K562 (cell line): ENCODE data around the gene ASPG. TPM values are rescaled to one million over a fixed set of nuclear protein-coding genes. Genes with fewer than 3 reads are reported as not detected.

Experiments
- MYC ChIP-seq, 2 experiments: fragments of 250-450 bp in 1 of 2; sonication (Bioruptor Pico) in 1 of 2; IDR thresholded peaks; 2 replicates each; pipeline versions ENCODE4 v1.5.1 to v1.6.1; 2012 to 2021; ENCODE audit warnings: low read depth in 2 of 2, borderline replicate concordance in 1 of 2, improper control_type of control experiment in 1 of 2, low read length in 1 of 2, mild to moderate bottlenecking in 1 of 2, moderate library complexity in 1 of 2
- NBN ChIP-seq: fragments of 450-650 bp; IDR thresholded peaks from 2 replicates; pipeline ENCODE4 v1.6.1; 2016; ENCODE audit warnings: low read depth, mild to moderate bottlenecking
- NR4A1 ChIP-seq, 2 experiments: fragments of 250-450 bp in 1 of 2; fragments of 450-650 bp in 1 of 2; sonication (Bioruptor Pico) in 1 of 2; IDR thresholded peaks; 2 replicates each; pipeline versions ENCODE4 v1.4.0 to v1.6.1; 2016 to 2020; ENCODE audit warnings: mild to moderate bottlenecking in 2 of 2, missing compliant biosample characterization in 1 of 2, missing genetic modification characterization in 1 of 2, moderate library complexity in 1 of 2
- RBM34 ChIP-seq: fragments of 200-400 bp; formaldehyde crosslinking; IDR thresholded peaks from 2 replicates; pipeline ENCODE4 v1.6.1; 2018; ENCODE audit warnings: low read length, borderline replicate concordance; ENCODE audit not compliant: insufficient read depth
- RNF2 ChIP-seq: sonication (generic); IDR thresholded peaks from 2 replicates; pipeline ENCODE4 v1.6.1; 2016
- RUNX1 ChIP-seq: sonication (generic); IDR thresholded peaks from 2 replicates; pipeline ENCODE4 v1.6.1; 2016; ENCODE audit warnings: antibody characterized with exemption, low read depth
- TEAD1 ChIP-seq, 2 experiments: fragments of 450-650 bp in 1 of 2; sonication (generic) in 1 of 2; formaldehyde crosslinking; IDR thresholded peaks; 2 replicates each; pipeline versions ENCODE4 v1.4.0 to v1.8.0; 2020 to 2022; ENCODE audit warnings: mild to moderate bottlenecking in 2 of 2, missing genetic modification reagents in 1 of 2
- WHSC1 ChIP-seq: IDR thresholded peaks from one replicate; pipeline ENCODE4 v1.6.1; 2012; ENCODE audit warnings: low read length, control low read depth, inconsistent platforms
- polyA plus RNA-seq, 8 experiments: library from polyadenylated mRNA; depleted of rRNA in 4 of 8; stranded (reverse) in 5 of 8; unstranded in 3 of 8; fragments of >200 nt; fragmentation: Nextera tagmentation in 2 of 8; fragmentation: Illumina TruSeq in 1 of 8; extraction: Ambion mirVana in 2 of 8; extraction: Trizol in 1 of 8; gene quantifications; 2 replicates each; pipeline versions ENCODE4 v1.2.1 to v1.2.3, GENCODE V29; 2011 to 2014; ENCODE audit warnings: inconsistent platforms in 1 of 8, missing spikeins in 1 of 8
- total RNA-seq, 7 experiments: library from RNA; depleted of rRNA in 6 of 7; stranded (reverse); fragments of >200 nt in 6 of 7; fragmentation: Illumina TruSeq in 2 of 7; extraction: Trizol in 2 of 7; gene quantifications; 2 replicates each; pipeline versions ENCODE4 v1.2.1 to v1.2.3, GENCODE V29; 2011 to 2021; ENCODE audit warnings: low replicate concordance in 1 of 7
- TF ChIP-seq, protein P1 (sequence below), 2 experiments: IDR thresholded peaks; 2 replicates each; pipeline ENCODE4 v1.6.1; 2011; ENCODE audit warnings: borderline replicate concordance in 1 of 2, control low read depth in 1 of 2, low read depth in 1 of 2, low read length in 1 of 2, mild to moderate bottlenecking in 1 of 2, mixed read lengths in 1 of 2, moderate library complexity in 1 of 2; ENCODE audit not compliant: insufficient read depth in 1 of 2, insufficient read length in 1 of 2, poor library complexity in 1 of 2, severe bottlenecking in 1 of 2; ENCODE audit errors: extremely low read depth in 1 of 2
- TF ChIP-seq, protein P2 (sequence below), 2 experiments: fragments of 450-650 bp; IDR thresholded peaks; 2 replicates each; pipeline ENCODE4 v1.6.1; 2016; ENCODE audit warnings: mild to moderate bottlenecking in 2 of 2, borderline replicate concordance in 1 of 2, low read depth in 1 of 2, moderate library complexity in 1 of 2
- TF ChIP-seq, protein P3 (sequence below): fragments of 250-450 bp; sonication (Bioruptor Pico); IDR thresholded peaks from 2 replicates; pipeline ENCODE4 v1.4.0; 2020; ENCODE audit warnings: mild to moderate bottlenecking, moderate library complexity

ASPG gene
- total and polyA plus RNA-seq, 9 of the 15 experiments (the other 6 are each of a cell fraction or from before 2014, with no cell fraction given), result 0.18 TPM; not detected in 8

DNA sequence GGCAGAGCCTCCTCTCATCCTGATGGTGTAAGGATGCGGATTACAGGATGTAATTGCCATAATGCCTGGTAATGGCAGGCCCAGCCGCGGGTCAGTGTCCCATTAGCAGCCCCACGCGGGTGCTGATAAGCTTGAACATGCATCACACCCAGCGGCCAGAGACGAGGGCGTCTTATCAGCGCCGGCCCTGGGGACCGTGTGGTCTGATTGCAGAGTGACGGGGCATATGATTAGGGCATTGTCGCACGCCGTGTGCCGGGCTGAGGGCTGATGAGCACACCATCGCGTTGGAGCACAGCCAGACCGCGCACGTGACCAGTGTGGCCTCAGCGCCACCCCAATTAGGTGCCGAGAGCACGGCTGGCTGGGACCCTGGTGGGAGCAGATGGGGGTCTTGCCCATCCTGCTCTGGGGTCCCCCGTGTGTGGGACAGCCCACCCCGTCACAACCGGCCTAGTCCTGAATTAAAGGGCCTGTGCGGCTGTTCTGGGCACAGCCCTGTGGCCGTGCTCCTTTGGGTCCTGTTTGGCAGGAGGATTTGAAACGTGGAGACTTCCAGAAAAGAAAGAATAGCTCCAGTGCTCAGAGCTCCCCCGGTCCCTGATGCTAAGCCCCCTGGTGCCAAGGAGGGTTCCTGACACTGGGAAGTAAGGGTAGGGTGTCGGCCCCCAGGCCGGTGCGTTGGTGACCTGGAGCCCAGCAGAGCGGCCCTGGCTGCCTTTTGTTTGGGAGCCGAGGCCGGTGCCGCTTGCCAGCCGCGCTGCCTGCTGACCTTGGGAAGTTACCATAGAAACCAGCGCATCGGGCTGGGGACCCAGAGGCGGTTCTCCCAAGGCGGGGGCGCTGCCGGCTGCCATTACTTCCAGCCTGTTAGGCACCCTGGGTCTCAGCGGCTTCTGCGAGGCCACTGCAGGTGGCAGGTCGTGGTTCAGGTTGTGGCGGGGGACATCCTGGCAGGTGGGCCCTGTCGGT is 73.6 kb downstream of the ASPG start (continued):
- TF ChIP-seq TEAD1 (CRISPR knock-in tag; IDR thresholded peaks at IDR 0.05) (0 out of 4 replicates have a peak, but pooled peaks of 1 of the 2 experiments have one; percentile 29), RBM34 (no peak), MYC (IDR thresholded peaks at IDR 0.05; ENCODE audit: low read depth, low read length) (peak; percentile 53), MYC (CRISPR knock-in tag; IDR thresholded peaks at IDR 0.05; ENCODE audit: borderline replicate concordance, low read depth) (no peak), RUNX1 (no peak), NBN (no peak), WHSC1 (no peak), RNF2 (peak; percentile 74), NR4A1 (CRISPR knock-in tag; IDR thresholded peaks at IDR 0.05) (no peak), NR4A1 (tag; IDR thresholded peaks at IDR 0.05) (peak; percentile 27; the same call in 1 of the 2 replicates)
- TF ChIP-seq, protein P1, sequence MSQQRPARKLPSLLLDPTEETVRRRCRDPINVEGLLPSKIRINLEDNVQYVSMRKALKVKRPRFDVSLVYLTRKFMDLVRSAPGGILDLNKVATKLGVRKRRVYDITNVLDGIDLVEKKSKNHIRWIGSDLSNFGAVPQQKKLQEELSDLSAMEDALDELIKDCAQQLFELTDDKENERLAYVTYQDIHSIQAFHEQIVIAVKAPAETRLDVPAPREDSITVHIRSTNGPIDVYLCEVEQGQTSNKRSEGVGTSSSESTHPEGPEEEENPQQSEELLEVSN (IDR thresholded peaks at IDR 0.05; ENCODE audit: borderline replicate concordance in 1 of 2, extremely low read depth in 1 of 2, insufficient read depth in 1 of 2, insufficient read length in 1 of 2, low read depth in 1 of 2, low read length in 1 of 2, poor library complexity in 1 of 2, severe bottlenecking in 1 of 2), result peak; percentile 45 to 49
- TF ChIP-seq, protein P2, sequence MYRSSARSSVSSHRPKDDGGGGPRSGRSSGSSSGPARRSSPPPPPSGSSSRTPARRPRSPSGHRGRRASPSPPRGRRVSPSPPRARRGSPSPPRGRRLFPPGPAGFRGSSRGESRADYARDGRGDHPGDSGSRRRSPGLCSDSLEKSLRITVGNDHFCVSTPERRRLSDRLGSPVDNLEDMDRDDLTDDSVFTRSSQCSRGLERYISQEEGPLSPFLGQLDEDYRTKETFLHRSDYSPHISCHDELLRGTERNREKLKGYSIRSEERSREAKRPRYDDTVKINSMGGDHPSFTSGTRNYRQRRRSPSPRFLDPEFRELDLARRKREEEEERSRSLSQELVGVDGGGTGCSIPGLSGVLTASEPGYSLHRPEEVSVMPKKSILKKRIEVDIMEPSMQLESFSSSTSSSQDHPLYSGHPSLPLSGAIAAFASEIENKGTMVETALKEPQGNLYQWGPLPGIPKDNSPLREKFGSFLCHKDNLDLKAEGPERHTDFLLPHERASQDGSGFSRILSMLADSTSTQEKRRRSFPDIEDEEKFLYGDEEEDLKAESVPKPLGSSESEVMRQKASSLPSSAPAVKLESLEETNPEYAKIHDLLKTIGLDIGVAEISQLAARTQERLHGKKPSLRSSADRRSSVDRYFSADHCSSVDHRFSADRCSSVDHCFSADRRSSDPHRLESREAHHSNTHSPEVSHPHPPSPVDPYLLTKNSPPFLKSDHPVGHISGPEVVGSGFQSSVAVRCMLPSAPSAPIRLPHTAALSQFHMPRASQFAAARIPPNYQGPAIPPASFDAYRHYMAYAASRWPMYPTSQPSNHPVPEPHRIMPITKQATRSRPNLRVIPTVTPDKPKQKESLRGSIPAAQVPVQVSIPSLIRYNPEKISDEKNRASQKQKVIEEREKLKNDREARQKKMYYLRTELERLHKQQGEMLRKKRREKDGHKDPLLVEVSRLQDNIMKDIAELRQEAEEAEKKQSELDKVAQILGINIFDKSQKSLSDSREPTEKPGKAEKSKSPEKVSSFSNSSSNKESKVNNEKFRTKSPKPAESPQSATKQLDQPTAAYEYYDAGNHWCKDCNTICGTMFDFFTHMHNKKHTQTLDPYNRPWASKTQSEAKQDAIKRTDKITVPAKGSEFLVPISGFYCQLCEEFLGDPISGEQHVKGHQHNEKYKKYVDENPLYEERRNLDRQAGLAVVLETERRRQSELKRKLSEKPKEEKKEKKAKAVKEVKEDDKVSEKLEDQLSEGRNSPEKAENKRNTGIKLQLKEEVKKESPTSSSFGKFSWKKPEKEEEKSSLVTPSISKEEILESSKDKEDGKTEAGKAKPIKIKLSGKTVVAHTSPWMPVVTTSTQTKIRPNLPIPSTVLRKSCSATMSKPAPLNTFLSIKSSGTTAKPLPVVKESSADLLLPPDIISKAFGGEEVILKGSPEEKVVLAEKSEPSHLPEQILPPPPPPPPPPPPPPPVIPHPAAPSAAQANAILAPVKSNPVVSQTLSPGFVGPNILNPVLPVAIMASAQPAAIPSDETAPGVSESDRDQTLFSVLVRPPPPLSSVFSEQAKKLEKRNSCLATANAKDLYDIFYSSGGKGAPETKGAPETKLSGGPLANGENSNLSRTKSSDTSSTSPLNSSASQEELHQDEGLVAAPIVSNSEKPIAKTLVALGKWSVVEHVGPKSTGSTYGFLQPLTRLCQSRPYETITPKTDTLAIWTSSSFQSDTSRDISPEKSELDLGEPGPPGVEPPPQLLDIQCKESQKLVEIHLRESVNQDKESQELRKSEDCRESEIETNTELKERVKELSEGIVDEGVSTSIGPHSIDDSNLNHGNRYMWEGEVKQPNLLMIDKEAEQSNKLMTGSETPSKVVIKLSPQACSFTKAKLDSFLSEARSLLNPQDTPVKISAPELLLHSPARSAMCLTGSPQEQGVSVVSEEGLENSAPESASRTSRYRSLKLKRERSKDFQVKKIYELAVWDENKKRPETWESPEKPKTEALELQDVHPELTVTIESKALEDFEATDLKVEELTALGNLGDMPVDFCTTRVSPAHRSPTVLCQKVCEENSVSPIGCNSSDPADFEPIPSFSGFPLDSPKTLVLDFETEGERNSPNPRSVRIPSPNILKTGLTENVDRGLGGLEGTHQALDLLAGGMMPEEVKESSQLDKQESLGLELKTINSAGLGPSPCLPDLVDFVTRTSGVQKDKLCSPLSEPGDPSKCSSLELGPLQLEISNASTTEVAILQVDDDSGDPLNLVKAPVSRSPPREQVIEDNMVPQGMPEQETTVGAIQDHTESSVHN (IDR thresholded peaks at IDR 0.05; ENCODE audit: borderline replicate concordance in 1 of 2, low read depth in 1 of 2), result no peak
- TF ChIP-seq, protein P3, sequence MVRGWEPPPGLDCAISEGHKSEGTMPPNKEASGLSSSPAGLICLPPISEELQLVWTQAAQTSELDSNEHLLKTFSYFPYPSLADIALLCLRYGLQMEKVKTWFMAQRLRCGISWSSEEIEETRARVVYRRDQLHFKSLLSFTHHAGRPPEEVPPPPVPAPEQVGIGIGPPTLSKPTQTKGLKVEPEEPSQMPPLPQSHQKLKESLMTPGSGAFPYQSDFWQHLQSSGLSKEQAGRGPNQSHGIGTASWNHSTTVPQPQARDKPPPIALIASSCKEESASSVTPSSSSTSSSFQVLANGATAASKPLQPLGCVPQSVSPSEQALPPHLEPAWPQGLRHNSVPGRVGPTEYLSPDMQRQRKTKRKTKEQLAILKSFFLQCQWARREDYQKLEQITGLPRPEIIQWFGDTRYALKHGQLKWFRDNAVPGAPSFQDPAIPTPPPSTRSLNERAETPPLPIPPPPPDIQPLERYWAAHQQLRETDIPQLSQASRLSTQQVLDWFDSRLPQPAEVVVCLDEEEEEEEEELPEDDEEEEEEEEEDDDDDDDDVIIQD (CRISPR knock-in tag), result no peak
